ENCODE results near the gene MLLT3.

The MLLT3 gene

GRCh38 chr9:20428976-20429375, 193.3 kb downstream of the MLLT3 start:
- Histone ChIP-seq H3K4me1 (ENCODE audit: control insufficient read depth, insufficient read depth, low read length) (no peaks in the 10 kb centered on the region), H3K4me3 (ENCODE audit: low read length) (no peak overlapping the region), H3K9me3 (ENCODE audit: control insufficient read depth, insufficient read depth, low read length) (no peaks in the 10 kb centered on the region), H3K36me3 (ENCODE audit: control insufficient read depth, insufficient read depth, low read length) (no peaks in the 10 kb centered on the region), H3K27me3 (ENCODE audit: control insufficient read depth, insufficient read depth, low read length) (no peaks in the 10 kb centered on the region), H3K27ac (ENCODE audit: low read length) (no peak overlapping the region)
- no peak for DNase-seq (ENCODE audit: low read depth, low spot score)
- WGBS (ENCODE audit: insufficient coverage, insufficient read length), result no CpG with 5 or more reads among the region's 1 CpG

DNA sequence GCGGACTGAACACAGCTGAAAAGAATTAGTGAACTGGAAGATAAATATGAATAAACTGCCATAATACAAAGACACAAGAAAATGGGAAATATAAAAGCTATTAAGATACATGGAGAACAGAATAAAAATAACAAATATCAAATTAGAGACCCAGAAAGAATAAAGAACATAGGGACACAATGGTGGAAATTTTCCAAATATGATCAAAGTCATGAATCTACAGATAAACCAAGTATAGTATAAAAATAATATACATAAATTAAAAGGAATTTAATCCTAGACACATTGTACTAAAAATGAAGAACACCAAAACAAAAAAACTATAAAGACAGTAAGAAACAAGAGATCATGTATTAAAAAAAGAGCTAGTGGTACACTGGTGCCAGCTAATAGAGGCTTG, 194.9 kb downstream of the MLLT3 start:
- no peak overlapping the region for H3K27ac ChIP-seq (ENCODE audit: low read length)
- no peaks in the 10 kb centered on the region for H3K4me1 ChIP-seq (ENCODE audit: control insufficient read depth, insufficient read depth, low read length)
- no CpG with 5 or more reads among the region's 1 CpG for WGBS (ENCODE audit: insufficient coverage, insufficient read length)
- H3K4me3 ChIP-seq (ENCODE audit: low read length), result no peak overlapping the region
- no peaks in the 10 kb centered on the region for H3K36me3 ChIP-seq (ENCODE audit: control insufficient read depth, insufficient read depth, low read length)
- H3K27me3 ChIP-seq (ENCODE audit: control insufficient read depth, insufficient read depth, low read length), result no peaks in the 10 kb centered on the region
- H3K9me3 ChIP-seq (ENCODE audit: control insufficient read depth, insufficient read depth, low read length), result no peaks in the 10 kb centered on the region
- DNase-seq (ENCODE audit: low read depth, low spot score), result no peak

GRCh38 chr9:20426019-20426418, 196.3 kb downstream of the MLLT3 start:
- WGBS (ENCODE audit: insufficient coverage, insufficient read length), result no CpG with 5 or more reads among the region's 2 CpGs
- no peaks in the 10 kb centered on the region for H3K27me3 ChIP-seq (ENCODE audit: control insufficient read depth, insufficient read depth, low read length)
- no peak for DNase-seq (ENCODE audit: low read depth, low spot score)
- H3K9me3 ChIP-seq (ENCODE audit: control insufficient read depth, insufficient read depth, low read length), result no peaks in the 10 kb centered on the region
- no peak overlapping the region for H3K27ac ChIP-seq (ENCODE audit: low read length)
- no peaks in the 10 kb centered on the region for H3K36me3 ChIP-seq (ENCODE audit: control insufficient read depth, insufficient read depth, low read length)
- no peak overlapping the region for H3K4me3 ChIP-seq (ENCODE audit: low read length)
- H3K4me1 ChIP-seq (ENCODE audit: control insufficient read depth, insufficient read depth, low read length), result no peaks in the 10 kb centered on the region

DNA sequence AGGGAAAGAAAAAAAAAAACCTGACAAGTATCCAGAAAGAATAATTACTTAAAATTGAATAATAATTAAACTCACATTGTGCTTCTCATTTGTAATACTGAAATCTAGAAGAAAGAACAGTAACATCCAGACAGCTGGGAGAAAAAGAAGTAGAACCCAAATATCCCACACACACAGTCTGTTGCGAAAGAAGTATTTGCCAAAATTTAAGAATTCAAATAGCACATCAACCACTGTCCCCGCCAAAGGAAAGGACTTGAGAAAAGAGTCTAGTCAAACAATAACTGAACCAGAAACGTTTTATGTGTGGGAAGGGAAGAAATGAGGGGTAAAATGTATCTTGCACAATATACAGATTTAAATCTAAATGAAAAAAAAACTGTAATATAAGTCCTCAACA, 202.8 kb downstream of the MLLT3 start:
- no CpG with 5 or more reads among the region's 3 CpGs for WGBS (ENCODE audit: insufficient coverage, insufficient read length)
- no peak overlapping the region for H3K4me3 ChIP-seq (ENCODE audit: low read length)
- H3K27ac ChIP-seq (ENCODE audit: low read length), result no peak overlapping the region
- H3K27me3 ChIP-seq (ENCODE audit: control insufficient read depth, insufficient read depth, low read length), result no peaks in the 10 kb centered on the region
- H3K4me1 ChIP-seq (ENCODE audit: control insufficient read depth, insufficient read depth, low read length), result no peaks in the 10 kb centered on the region
- no peaks in the 10 kb centered on the region for H3K36me3 ChIP-seq (ENCODE audit: control insufficient read depth, insufficient read depth, low read length)
- DNase-seq (ENCODE audit: low read depth, low spot score), result no peak
- no peaks in the 10 kb centered on the region for H3K9me3 ChIP-seq (ENCODE audit: control insufficient read depth, insufficient read depth, low read length)

- no peaks in the 10 kb centered on the region for H3K4me1 ChIP-seq (ENCODE audit: control insufficient read depth, insufficient read depth, low read length)
- WGBS (ENCODE audit: insufficient coverage, insufficient read length), result no CpG with 5 or more reads among the region's 7 CpGs
- H3K27me3 ChIP-seq (ENCODE audit: control insufficient read depth, insufficient read depth, low read length), result no peaks in the 10 kb centered on the region
- H3K36me3 ChIP-seq (ENCODE audit: control insufficient read depth, insufficient read depth, low read length), result no peaks in the 10 kb centered on the region
- no peaks in the 10 kb centered on the region for H3K9me3 ChIP-seq (ENCODE audit: control insufficient read depth, insufficient read depth, low read length)
- H3K4me3 ChIP-seq (ENCODE audit: low read length), result no peak overlapping the region
- no peak for DNase-seq (ENCODE audit: low read depth, low spot score)
- H3K27ac ChIP-seq (ENCODE audit: low read length), result no peak overlapping the region
Measured at GRCh38 chr9:20418485-20418884, 203.8 kb downstream of the MLLT3 start.

DNA sequence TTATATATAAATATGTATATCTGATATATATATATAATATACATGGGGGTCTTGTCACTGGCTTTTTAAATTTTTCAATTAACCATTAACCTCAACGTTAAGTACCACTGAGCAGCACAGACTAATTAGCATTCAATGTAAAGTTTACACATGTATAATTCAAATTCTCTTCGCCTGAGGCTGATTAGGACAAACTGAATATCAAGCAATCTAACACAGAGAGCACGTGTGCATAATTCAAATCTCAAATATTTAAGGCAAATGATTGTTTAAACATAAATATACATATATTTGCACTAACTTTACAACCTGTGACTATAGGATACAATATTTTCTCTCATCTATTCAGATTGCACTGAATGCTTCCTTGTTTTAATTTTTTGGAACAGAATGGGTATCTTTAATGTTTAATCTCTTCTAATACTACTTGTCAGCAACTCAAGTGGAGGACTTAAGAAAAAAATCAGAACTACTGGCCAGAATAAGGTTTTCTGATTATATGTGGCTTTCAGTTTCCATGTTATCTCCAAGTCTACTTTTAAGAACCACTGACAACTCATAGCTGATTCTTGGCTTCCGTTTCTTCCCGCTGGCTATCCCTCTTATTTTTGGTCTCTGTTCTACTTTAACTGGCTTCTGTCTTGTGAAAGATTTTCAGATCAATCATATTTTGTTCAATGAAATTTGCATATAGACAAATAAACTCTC, 204.8 kb downstream of the MLLT3 start:
- Histone ChIP-seq H3K27me3 (ENCODE audit: control insufficient read depth, insufficient read depth, low read length) (no peaks in the 10 kb centered on the region), H3K36me3 (ENCODE audit: control insufficient read depth, insufficient read depth, low read length) (no peaks in the 10 kb centered on the region), H3K4me3 (ENCODE audit: low read length) (no peak overlapping the region), H3K27ac (ENCODE audit: low read length) (no peak overlapping the region), H3K9me3 (ENCODE audit: control insufficient read depth, insufficient read depth, low read length) (no peaks in the 10 kb centered on the region), H3K4me1 (ENCODE audit: control insufficient read depth, insufficient read depth, low read length) (no peaks in the 10 kb centered on the region)
- no peak for DNase-seq (ENCODE audit: low read depth, low spot score)
- no CpG with 5 or more reads among the region's 5 CpGs for WGBS (ENCODE audit: insufficient coverage, insufficient read length)

GRCh38 chr9:20414150-20414549, 208.1 kb downstream of the MLLT3 start:
- H3K36me3 ChIP-seq (ENCODE audit: control insufficient read depth, insufficient read depth, low read length), result no peaks in the 10 kb centered on the region
- no peak overlapping the region for H3K27ac ChIP-seq (ENCODE audit: low read length)
- H3K4me1 ChIP-seq (ENCODE audit: control insufficient read depth, insufficient read depth, low read length), result no peaks in the 10 kb centered on the region
- H3K4me3 ChIP-seq (ENCODE audit: low read length), result no peak overlapping the region
- DNase-seq (ENCODE audit: low read depth, low spot score), result no peak
- no peaks in the 10 kb centered on the region for H3K27me3 ChIP-seq (ENCODE audit: control insufficient read depth, insufficient read depth, low read length)
- no peaks in the 10 kb centered on the region for H3K9me3 ChIP-seq (ENCODE audit: control insufficient read depth, insufficient read depth, low read length)

DNA sequence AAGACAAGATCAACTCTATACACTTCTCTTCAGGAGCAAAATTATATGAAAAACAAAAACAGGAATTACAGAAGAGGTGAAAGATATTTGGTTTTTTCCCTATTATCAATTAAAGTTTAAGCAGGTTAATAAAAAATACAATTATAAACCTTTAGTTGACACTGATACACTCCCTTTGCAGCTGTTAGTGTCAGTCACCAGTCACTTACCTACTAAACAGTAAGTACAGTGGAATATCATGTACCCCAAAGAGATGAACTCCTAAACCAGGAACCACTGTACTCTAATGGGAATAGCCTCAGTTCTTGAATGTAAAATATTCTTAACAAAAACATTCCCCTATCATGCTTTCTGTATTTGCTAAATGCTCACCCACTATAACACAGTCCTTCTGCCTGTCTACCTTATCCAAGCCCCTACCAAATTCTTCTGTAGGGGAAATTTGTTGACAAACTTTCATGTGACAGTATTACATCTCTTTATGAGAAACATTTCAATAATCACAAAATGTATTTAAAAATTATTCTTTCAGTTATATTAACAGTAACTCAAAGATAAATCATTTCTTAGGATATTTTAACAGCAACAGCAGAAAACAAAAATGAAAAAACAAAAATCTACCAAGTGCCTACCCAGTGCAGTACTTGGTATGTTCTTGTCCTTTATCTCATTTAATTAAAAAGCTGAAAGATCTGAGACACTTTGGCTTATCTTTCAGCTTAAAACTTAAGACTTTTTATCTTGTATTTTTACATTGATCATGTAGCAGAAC, 212.8 kb downstream of the MLLT3 start:
- DNase-seq (ENCODE audit: low read depth, low spot score), result no peak
- H3K27ac ChIP-seq (ENCODE audit: low read length), result no peak overlapping the region
- H3K36me3 ChIP-seq (ENCODE audit: control insufficient read depth, insufficient read depth, low read length), result no peaks in the 10 kb centered on the region
- H3K27me3 ChIP-seq (ENCODE audit: control insufficient read depth, insufficient read depth, low read length), result no peaks in the 10 kb centered on the region
- no peaks in the 10 kb centered on the region for H3K9me3 ChIP-seq (ENCODE audit: control insufficient read depth, insufficient read depth, low read length)
- H3K4me3 ChIP-seq (ENCODE audit: low read length), result no peak overlapping the region
- H3K4me1 ChIP-seq (ENCODE audit: control insufficient read depth, insufficient read depth, low read length), result no peaks in the 10 kb centered on the region

GRCh38 chr9:20408513-20408912, 213.8 kb downstream of the MLLT3 start:
- no CpG with 5 or more reads among the region's 4 CpGs for WGBS (ENCODE audit: insufficient coverage, insufficient read length)

DNA sequence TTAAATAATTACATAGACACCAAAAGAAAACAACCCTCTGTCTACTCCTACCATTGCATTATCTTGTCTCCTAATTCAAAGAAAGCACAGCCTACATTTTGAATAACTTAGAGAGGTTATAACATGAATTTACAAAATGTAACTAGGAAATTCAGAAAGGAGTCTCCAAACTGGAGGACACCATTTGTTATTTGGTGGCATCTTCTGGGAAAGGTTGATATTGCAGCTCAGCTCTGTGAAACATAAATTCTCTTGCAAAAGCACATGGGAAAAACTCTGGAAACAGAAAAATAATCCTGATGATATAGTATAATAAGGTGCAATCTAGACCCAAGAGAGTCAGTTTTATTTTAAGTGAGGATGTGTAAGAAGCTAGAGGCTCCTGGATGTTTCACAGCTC, 215.3 kb downstream of the MLLT3 start:
- H3K27ac ChIP-seq (ENCODE audit: low read length), result no peak overlapping the region
- H3K4me3 ChIP-seq (ENCODE audit: low read length), result no peak overlapping the region
- no peak for DNase-seq (ENCODE audit: low read depth, low spot score)
- H3K9me3 ChIP-seq (ENCODE audit: control insufficient read depth, insufficient read depth, low read length), result no peaks in the 10 kb centered on the region
- H3K4me1 ChIP-seq (ENCODE audit: control insufficient read depth, insufficient read depth, low read length), result no peaks in the 10 kb centered on the region
- H3K27me3 ChIP-seq (ENCODE audit: control insufficient read depth, insufficient read depth, low read length), result no peaks in the 10 kb centered on the region
- H3K36me3 ChIP-seq (ENCODE audit: control insufficient read depth, insufficient read depth, low read length), result no peaks in the 10 kb centered on the region

More at GRCh38 chr9:20408513-20408912, 213.8 kb downstream of the MLLT3 start:
- Histone ChIP-seq H3K36me3 (ENCODE audit: control insufficient read depth, insufficient read depth, low read length) (no peaks in the 10 kb centered on the region), H3K4me1 (ENCODE audit: control insufficient read depth, insufficient read depth, low read length) (no peaks in the 10 kb centered on the region), H3K4me3 (ENCODE audit: low read length) (no peak overlapping the region), H3K27ac (ENCODE audit: low read length) (no peak overlapping the region), H3K27me3 (ENCODE audit: control insufficient read depth, insufficient read depth, low read length) (no peaks in the 10 kb centered on the region), H3K9me3 (ENCODE audit: control insufficient read depth, insufficient read depth, low read length) (no peaks in the 10 kb centered on the region)
- DNase-seq (ENCODE audit: low read depth, low spot score), result no peak

- Histone ChIP-seq H3K27me3 (ENCODE audit: control insufficient read depth, insufficient read depth, low read length) (no peaks in the 10 kb centered on the region), H3K9me3 (ENCODE audit: control insufficient read depth, insufficient read depth, low read length) (no peaks in the 10 kb centered on the region), H3K36me3 (ENCODE audit: control insufficient read depth, insufficient read depth, low read length) (no peaks in the 10 kb centered on the region), H3K27ac (ENCODE audit: low read length) (no peak overlapping the region), H3K4me1 (ENCODE audit: control insufficient read depth, insufficient read depth, low read length) (no peaks in the 10 kb centered on the region), H3K4me3 (ENCODE audit: low read length) (no peak overlapping the region)
- no CpG with 5 or more reads among the region's 4 CpGs for WGBS (ENCODE audit: insufficient coverage, insufficient read length)
- no peak for DNase-seq (ENCODE audit: low read depth, low spot score)
Measured at GRCh38 chr9:20406344-20406743, 216.0 kb downstream of the MLLT3 start.

Measured in iPS DF 6.9 (cell line).